Measurements from ENCODE around the gene SPOPL. TPM values are rescaled to one million over a fixed set of nuclear protein-coding genes. Genes with fewer than 3 reads are reported as not detected.

SPOPL gene
- polyA plus RNA-seq, 2 donors, result 2.5 to 3.6 TPM

DNA sequence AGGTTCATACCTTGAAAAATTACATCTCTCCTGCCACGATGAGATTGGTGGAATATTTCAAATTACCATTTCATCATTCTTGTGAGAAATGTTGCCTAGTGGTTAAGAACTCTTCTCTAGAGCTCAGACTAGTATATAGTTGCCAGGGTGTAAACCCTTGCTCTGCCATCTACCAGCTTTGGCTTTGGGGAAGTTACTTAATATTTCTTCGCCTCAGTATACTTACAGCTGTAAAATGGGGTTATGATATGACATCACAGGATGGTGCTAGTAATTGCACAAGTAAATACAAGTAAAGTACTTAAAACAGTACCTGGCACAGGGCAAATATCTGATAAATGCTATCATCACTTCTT is 1.5 kb downstream of the SPOPL start:
- Histone ChIP-seq H3K4me1 (ENCODE audit: control insufficient read depth in 2 of 2, insufficient read depth in 2 of 2, low read length in 1 of 2) (no peaks in the 10 kb centered on the region), H3K36me3 (ENCODE audit: control insufficient read depth in 2 of 2, insufficient read depth in 2 of 2, low read length in 1 of 2) (no peaks in the 10 kb centered on the region), H3K4me3 (ENCODE audit: low read depth in 1 of 2, low read length in 2 of 2) (peak overlapping the region in 1 of 2 donors; percentile 96), H3K27ac (ENCODE audit: low read depth in 2 of 2, low read length in 1 of 2) (no peak overlapping the region), H3K27me3 (ENCODE audit: control insufficient read depth in 1 of 2, insufficient read depth in 2 of 2, low read length in 2 of 2) (no peaks in the 10 kb centered on the region), H3K9me3 (ENCODE audit: control insufficient read depth in 2 of 2, insufficient read depth in 1 of 2, low read depth in 1 of 2, low read length in 1 of 2) (no peaks in the 10 kb centered on the region)
- WGBS, 2 donors, result 33 to 43% methylated on average over 2 of the region's 2 CpGs

DNA sequence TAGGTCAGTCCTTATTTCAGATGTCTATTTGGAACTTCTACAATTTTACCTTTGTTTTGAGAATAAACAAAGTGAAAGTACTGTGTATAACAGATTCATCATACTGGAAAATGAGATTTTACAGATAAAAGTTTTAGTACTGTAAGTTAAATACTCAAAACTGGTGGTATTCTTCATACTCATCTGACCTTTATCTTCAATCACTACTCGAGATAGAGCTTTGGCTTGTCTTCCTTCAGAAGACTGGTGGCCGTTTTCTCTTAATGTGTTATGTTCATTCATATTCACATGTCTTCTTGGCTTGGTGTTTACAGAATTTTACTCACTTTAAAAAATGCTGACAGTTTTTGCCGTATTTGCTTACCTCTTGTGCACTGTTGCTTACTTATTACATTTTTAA is 2.1 kb downstream of the SPOPL start:
- 9 to 11% methylated on average over 3 of the region's 3 CpGs for WGBS, 2 donors
- H3K36me3 ChIP-seq (ENCODE audit: control insufficient read depth in 2 of 2, insufficient read depth in 2 of 2, low read length in 1 of 2), result no peaks in the 10 kb centered on the region
- no peaks in the 10 kb centered on the region for H3K4me1 ChIP-seq (ENCODE audit: control insufficient read depth in 2 of 2, insufficient read depth in 2 of 2, low read length in 1 of 2)
- H3K9me3 ChIP-seq (ENCODE audit: control insufficient read depth in 2 of 2, insufficient read depth in 1 of 2, low read depth in 1 of 2, low read length in 1 of 2), result no peaks in the 10 kb centered on the region
- H3K27me3 ChIP-seq (ENCODE audit: control insufficient read depth in 1 of 2, insufficient read depth in 2 of 2, low read length in 2 of 2), result no peaks in the 10 kb centered on the region
- H3K27ac ChIP-seq (ENCODE audit: low read depth in 2 of 2, low read length in 1 of 2), result no peak overlapping the region
- H3K4me3 ChIP-seq (ENCODE audit: low read depth in 1 of 2, low read length in 2 of 2), result peak overlapping the region in 1 of 2 donors; percentile 96

DNA sequence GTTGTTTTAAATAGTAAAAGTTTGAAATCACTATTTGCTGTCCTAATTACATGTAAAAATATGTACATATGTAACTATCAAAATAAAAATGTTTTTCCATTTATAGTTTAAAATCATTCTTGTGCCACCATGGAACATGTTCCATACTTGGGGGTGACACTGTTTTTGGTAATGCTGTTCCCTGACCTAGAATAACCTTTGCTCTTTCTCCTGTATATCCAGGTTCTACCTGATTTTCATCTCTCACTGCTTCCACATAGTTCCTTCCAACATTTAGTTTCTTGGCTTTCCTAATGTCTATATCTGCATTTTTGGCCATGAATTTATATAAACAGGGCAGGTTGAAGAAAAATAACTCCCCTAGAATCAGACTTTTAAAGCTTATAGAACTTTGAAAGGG is 2.5 kb downstream of the SPOPL start:
- Histone ChIP-seq H3K27me3 (ENCODE audit: control insufficient read depth in 1 of 2, insufficient read depth in 2 of 2, low read length in 2 of 2) (no peaks in the 10 kb centered on the region), H3K4me1 (ENCODE audit: control insufficient read depth in 2 of 2, insufficient read depth in 2 of 2, low read length in 1 of 2) (no peaks in the 10 kb centered on the region), H3K4me3 (ENCODE audit: low read depth in 1 of 2, low read length in 2 of 2) (no peak overlapping the region), H3K9me3 (ENCODE audit: control insufficient read depth in 2 of 2, insufficient read depth in 1 of 2, low read depth in 1 of 2, low read length in 1 of 2) (no peaks in the 10 kb centered on the region), H3K27ac (ENCODE audit: low read depth in 2 of 2, low read length in 1 of 2) (no peak overlapping the region), H3K36me3 (ENCODE audit: control insufficient read depth in 2 of 2, insufficient read depth in 2 of 2, low read length in 1 of 2) (no peaks in the 10 kb centered on the region)

DNA sequence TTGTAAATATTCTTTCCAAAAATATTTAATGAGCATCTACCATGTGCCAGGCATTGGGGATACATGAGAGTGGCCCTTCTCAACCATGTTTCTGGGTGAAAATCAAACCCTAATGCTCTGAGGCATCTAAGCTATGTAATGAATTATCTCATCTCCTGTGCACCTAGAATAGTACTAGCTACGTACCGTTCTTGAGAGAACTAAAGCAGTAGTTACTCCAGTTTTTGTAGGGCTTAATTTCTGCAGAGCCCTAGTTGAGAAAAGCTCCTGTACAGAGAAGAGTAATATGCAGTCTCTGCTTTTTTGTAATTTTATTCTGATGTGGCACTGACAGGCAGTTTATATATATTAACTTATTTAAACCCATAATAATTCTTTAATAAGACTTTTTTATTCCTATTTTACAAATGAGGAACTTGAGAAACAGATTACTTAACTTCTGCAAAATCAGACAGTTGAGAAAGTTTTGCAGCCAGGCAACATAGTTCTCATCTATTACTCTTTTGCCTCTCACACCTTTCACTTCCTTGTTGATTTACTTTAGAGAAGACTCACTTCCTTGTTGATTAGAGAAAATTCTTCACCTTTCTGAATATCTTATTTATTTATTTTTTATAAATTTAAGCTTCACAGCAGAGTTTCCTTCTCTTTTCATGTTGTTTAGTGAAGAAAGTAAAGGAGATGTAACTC is 3.1 kb downstream of the SPOPL start:
- Histone ChIP-seq H3K4me1 (ENCODE audit: control insufficient read depth in 2 of 2, insufficient read depth in 2 of 2, low read length in 1 of 2) (no peaks in the 10 kb centered on the region), H3K4me3 (ENCODE audit: low read depth in 1 of 2, low read length in 2 of 2) (no peak overlapping the region), H3K36me3 (ENCODE audit: control insufficient read depth in 2 of 2, insufficient read depth in 2 of 2, low read length in 1 of 2) (no peaks in the 10 kb centered on the region), H3K27me3 (ENCODE audit: control insufficient read depth in 1 of 2, insufficient read depth in 2 of 2, low read length in 2 of 2) (no peaks in the 10 kb centered on the region), H3K9me3 (ENCODE audit: control insufficient read depth in 2 of 2, insufficient read depth in 1 of 2, low read depth in 1 of 2, low read length in 1 of 2) (no peaks in the 10 kb centered on the region), H3K27ac (ENCODE audit: low read depth in 2 of 2, low read length in 1 of 2) (no peak overlapping the region)
- WGBS, 2 donors, result 18 to 32% methylated on average over 2 of the region's 2 CpGs

DNA sequence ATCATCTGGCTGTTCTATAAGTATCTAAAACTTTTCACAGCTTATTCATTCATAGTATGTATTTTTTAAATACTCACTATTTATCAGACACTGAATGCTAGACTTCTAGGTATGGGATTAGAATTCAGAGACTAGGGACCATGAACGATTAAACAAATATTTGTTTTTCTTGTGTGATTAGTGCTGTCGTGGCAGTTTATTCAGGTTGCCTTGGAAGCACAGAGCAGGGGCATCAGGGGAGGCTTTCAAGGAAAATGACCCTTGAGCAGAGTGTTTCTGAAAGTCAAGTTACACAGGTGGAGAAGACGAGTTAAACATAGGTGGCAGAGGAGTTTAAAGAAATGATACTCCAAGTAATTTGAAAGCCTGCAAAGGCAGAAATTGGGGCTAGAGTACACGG is 5.7 kb downstream of the SPOPL start:
- no peaks in the 10 kb centered on the region for H3K4me1 ChIP-seq (ENCODE audit: control insufficient read depth in 2 of 2, insufficient read depth in 2 of 2, low read length in 1 of 2)
- H3K27me3 ChIP-seq (ENCODE audit: control insufficient read depth in 1 of 2, insufficient read depth in 2 of 2, low read length in 2 of 2), result no peaks in the 10 kb centered on the region
- H3K9me3 ChIP-seq (ENCODE audit: control insufficient read depth in 2 of 2, insufficient read depth in 1 of 2, low read depth in 1 of 2, low read length in 1 of 2), result no peaks in the 10 kb centered on the region
- 54 to 68% methylated on average over 4 of the region's 4 CpGs for WGBS, 2 donors
- no peak overlapping the region for H3K27ac ChIP-seq (ENCODE audit: low read depth in 2 of 2, low read length in 1 of 2)
- H3K36me3 ChIP-seq (ENCODE audit: control insufficient read depth in 2 of 2, insufficient read depth in 2 of 2, low read length in 1 of 2), result no peaks in the 10 kb centered on the region
- H3K4me3 ChIP-seq (ENCODE audit: low read depth in 1 of 2, low read length in 2 of 2), result no peak overlapping the region

DNA sequence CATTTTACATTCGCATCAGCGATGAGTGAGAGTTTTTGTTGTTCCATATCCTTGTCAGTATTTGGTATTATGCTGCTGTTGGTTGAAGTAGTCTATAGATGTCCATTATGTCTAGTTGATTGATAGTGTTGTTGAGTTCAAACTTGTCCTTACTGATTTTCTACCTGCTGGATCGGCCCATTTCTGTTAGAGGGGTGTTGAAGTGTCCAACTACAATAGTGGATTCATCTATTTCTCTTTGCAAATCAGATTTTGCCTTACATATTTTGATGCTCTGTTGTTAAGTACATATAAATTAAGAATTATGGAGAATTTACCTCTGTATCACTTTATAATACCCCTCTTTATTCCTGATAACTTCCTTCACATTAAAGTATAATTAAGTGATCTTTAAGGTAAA is 8.7 kb downstream of the SPOPL start:
- H3K27me3 ChIP-seq (ENCODE audit: control insufficient read depth in 1 of 2, insufficient read depth in 2 of 2, low read length in 2 of 2), result no peaks in the 10 kb centered on the region
- no peaks in the 10 kb centered on the region for H3K36me3 ChIP-seq (ENCODE audit: control insufficient read depth in 2 of 2, insufficient read depth in 2 of 2, low read length in 1 of 2)
- H3K27ac ChIP-seq (ENCODE audit: low read depth in 2 of 2, low read length in 1 of 2), result no peak overlapping the region
- 81 to 85% methylated on average over 3 of the region's 3 CpGs for WGBS, 2 donors
- H3K9me3 ChIP-seq (ENCODE audit: control insufficient read depth in 2 of 2, insufficient read depth in 1 of 2, low read depth in 1 of 2, low read length in 1 of 2), result no peaks in the 10 kb centered on the region
- H3K4me3 ChIP-seq (ENCODE audit: low read depth in 1 of 2, low read length in 2 of 2), result no peak overlapping the region
- H3K4me1 ChIP-seq (ENCODE audit: control insufficient read depth in 2 of 2, insufficient read depth in 2 of 2, low read length in 1 of 2), result no peaks in the 10 kb centered on the region

DNA sequence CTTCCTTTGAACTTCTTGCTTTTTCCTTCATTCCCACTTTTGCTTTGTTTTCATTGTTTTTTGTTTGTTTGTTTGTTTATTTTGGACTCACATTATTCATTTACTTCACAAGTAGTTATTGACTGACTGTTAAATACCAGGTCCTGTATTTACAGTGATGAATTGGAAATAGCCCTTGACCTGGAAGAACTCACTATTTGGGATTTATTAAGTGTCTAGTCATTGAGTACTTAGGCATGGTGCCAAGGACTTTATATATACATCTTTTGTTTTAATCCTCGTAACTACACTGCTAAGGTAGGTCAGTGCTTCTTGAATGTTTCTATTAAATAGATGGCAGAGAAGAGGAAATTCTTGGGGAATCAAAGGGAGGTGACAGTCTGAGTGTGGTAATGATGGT is 11.1 kb downstream of the SPOPL start:
- WGBS, 2 donors, result 52% methylated on average over 1 of the region's 1 CpG
- Histone ChIP-seq H3K27ac (ENCODE audit: low read depth in 2 of 2, low read length in 1 of 2) (no peak overlapping the region), H3K27me3 (ENCODE audit: control insufficient read depth in 1 of 2, insufficient read depth in 2 of 2, low read length in 2 of 2) (no peaks in the 10 kb centered on the region), H3K36me3 (ENCODE audit: control insufficient read depth in 2 of 2, insufficient read depth in 2 of 2, low read length in 1 of 2) (no peaks in the 10 kb centered on the region), H3K4me3 (ENCODE audit: low read depth in 1 of 2, low read length in 2 of 2) (no peak overlapping the region), H3K4me1 (ENCODE audit: control insufficient read depth in 2 of 2, insufficient read depth in 2 of 2, low read length in 1 of 2) (no peaks in the 10 kb centered on the region), H3K9me3 (ENCODE audit: control insufficient read depth in 2 of 2, insufficient read depth in 1 of 2, low read depth in 1 of 2, low read length in 1 of 2) (no peaks in the 10 kb centered on the region)

DNA sequence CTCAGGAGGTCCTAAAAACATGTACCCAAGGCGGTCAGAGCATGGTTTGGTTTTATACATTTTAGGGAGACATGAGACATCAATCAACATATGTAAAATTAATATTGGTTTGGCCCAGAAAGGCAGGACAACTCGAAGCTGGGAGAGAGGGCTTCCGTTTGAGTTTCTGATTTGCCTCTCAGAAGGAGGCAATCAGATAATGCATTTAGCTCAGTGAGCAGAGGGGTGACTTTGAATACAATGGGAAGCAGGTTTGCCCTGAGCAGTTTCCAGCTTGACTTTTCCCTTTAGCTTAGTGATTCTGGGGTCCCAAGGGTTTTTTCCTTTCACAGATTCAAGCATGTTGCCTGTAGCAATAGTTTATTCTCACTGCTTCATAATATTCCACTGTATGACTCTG is 12.6 kb downstream of the SPOPL start:
- Histone ChIP-seq H3K4me1 (ENCODE audit: control insufficient read depth in 2 of 2, insufficient read depth in 2 of 2, low read length in 1 of 2) (no peaks in the 10 kb centered on the region), H3K4me3 (ENCODE audit: low read depth in 1 of 2, low read length in 2 of 2) (no peak overlapping the region), H3K36me3 (ENCODE audit: control insufficient read depth in 2 of 2, insufficient read depth in 2 of 2, low read length in 1 of 2) (no peaks in the 10 kb centered on the region), H3K27me3 (ENCODE audit: control insufficient read depth in 1 of 2, insufficient read depth in 2 of 2, low read length in 2 of 2) (no peaks in the 10 kb centered on the region), H3K27ac (ENCODE audit: low read depth in 2 of 2, low read length in 1 of 2) (no peak overlapping the region), H3K9me3 (ENCODE audit: control insufficient read depth in 2 of 2, insufficient read depth in 1 of 2, low read depth in 1 of 2, low read length in 1 of 2) (no peaks in the 10 kb centered on the region)
- 79 to 82% methylated on average over 3 of the region's 3 CpGs for WGBS, 2 donors

DNA sequence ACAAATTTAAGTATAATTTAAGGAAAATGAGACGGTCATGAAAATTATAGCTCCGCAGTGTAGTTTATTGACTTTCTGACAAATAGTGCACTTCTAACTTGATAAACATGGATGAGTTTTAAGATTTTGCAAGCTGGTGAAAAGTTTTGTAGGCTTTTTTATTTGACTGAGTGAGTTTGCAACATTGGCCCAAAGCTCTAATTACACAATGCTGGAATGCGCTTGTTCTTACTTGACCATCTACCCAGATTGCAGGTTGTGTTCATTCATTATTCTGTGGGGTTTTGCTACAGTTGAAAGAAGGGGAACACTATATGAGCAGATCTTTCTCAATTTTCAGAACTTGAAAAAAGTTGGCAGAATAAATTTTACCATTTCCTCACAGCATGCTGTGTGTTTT is 13.5 kb downstream of the SPOPL start:
- Histone ChIP-seq H3K4me1 (ENCODE audit: control insufficient read depth in 2 of 2, insufficient read depth in 2 of 2, low read length in 1 of 2) (no peaks in the 10 kb centered on the region), H3K4me3 (ENCODE audit: low read depth in 1 of 2, low read length in 2 of 2) (no peak overlapping the region)
- 85% methylated on average over 3 of the region's 3 CpGs for WGBS, 2 donors

DNA sequence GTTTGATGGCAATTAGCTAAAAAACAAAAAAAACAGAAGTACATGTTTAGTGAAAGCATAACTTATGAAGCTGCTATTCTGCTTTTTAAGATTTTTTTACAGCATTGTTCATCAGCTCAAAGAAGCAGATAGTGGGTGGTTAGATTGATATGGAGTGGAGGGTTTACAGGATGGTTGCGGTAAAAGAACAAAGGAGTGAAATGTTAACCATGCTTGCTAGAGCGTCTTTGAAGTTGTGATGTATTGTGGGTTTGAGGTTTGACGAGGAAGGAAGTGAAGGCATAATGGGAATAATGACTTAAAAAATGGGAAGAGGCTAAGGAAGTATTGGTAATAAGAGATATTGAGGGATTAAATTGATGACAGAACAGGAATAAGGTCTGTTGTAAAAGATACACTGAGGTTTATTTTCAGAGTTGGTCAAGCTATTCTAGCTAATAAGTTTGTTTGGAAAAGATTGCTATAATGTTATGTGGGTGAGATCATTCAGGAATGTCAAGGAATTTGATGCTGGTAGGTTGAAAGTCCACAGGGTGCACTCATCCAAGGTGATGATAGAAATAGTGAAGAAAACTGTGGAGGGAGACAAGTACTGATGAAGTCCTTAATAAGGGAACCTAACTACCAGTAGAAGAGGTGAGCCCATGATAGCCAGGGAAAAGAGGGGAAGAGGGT is 14.6 kb downstream of the SPOPL start:
- Histone ChIP-seq H3K27me3 (ENCODE audit: control insufficient read depth in 1 of 2, insufficient read depth in 2 of 2, low read length in 2 of 2) (no peaks in the 10 kb centered on the region), H3K4me3 (ENCODE audit: low read depth in 1 of 2, low read length in 2 of 2) (no peak overlapping the region), H3K4me1 (ENCODE audit: control insufficient read depth in 2 of 2, insufficient read depth in 2 of 2, low read length in 1 of 2) (no peaks in the 10 kb centered on the region), H3K27ac (ENCODE audit: low read depth in 2 of 2, low read length in 1 of 2) (no peak overlapping the region), H3K9me3 (ENCODE audit: control insufficient read depth in 2 of 2, insufficient read depth in 1 of 2, low read depth in 1 of 2, low read length in 1 of 2) (no peaks in the 10 kb centered on the region), H3K36me3 (ENCODE audit: control insufficient read depth in 2 of 2, insufficient read depth in 2 of 2, low read length in 1 of 2) (no peaks in the 10 kb centered on the region)
- WGBS, 2 donors, result 69 to 70% methylated on average over 3 of the region's 3 CpGs

More for the DNA sequence above, 13.5 kb downstream of the SPOPL start:
- no peaks in the 10 kb centered on the region for H3K36me3 ChIP-seq (ENCODE audit: control insufficient read depth in 2 of 2, insufficient read depth in 2 of 2, low read length in 1 of 2)
- H3K9me3 ChIP-seq (ENCODE audit: control insufficient read depth in 2 of 2, insufficient read depth in 1 of 2, low read depth in 1 of 2, low read length in 1 of 2), result no peaks in the 10 kb centered on the region
- no peak overlapping the region for H3K27ac ChIP-seq (ENCODE audit: low read depth in 2 of 2, low read length in 1 of 2)
- H3K27me3 ChIP-seq (ENCODE audit: control insufficient read depth in 1 of 2, insufficient read depth in 2 of 2, low read length in 2 of 2), result no peaks in the 10 kb centered on the region

Data from esophagus (tissue), 2 donors.